ENCODE measurements around the gene GTF2F1. TPM values are rescaled to one million over a fixed set of nuclear protein-coding genes. Genes with fewer than 3 reads are reported as not detected.

The GTF2F1 gene
- total RNA-seq, 2 experiments from 2014 or later, result 75.5 to 79.8 TPM

DNA sequence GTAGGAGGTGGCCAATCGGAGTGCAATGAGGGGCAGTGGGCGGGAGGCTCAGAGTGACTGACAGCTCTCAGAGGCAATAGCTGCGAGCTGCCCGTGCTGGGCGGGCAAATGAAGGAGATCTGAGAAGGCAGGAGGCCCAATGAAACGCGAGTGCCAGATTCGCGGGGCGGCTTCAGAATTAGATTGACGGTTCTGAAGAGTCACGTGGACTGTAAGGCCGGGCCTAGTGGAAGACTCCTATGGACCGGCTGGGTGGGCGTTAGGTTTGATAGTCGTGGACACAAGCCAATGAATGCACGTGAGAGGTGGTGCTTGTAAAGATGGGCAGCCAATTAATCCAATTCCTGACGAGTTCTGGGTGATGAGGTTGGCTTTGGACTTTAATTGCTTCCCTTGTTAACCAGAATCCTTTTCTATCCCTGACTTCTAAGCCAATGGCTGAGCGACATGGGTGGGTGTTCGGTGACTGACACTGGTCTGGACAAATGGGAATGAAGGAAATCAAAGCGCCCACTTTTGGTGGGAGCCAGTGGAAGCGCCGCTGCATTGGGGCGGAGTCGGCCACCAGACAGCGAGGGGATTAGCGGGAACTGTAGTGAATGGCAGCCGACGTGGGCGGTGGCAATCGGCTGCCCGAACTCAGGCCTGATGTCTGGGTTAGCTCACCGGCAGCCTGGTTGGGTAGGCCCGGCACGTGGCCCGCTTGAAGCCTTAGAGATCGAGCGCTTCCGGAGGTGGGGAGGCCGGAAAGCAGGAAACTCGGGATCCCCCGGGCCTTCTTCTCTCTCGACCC lies 32.2 kb upstream of the GTF2F1 start:
- H3K27me3 Mint-ChIP-seq, result no peaks in the 10 kb centered on the region
- H3K4me3 Mint-ChIP-seq, result peak overlapping the region; percentile 71
- H3K4me1 Mint-ChIP-seq, result peaks cover 40% of the 10 kb centered on the region
- H3K27ac Mint-ChIP-seq, result peak overlapping the region; percentile 80
- ChIA-PET POLR2A (interaction anchor here (0.6 to 2.4 kb wide), 17 partner anchors 9 to 734 kb away, joined by 3 to 18 read pairs (median 4); partner anchors contain the start of genes ALKBH7, CLPP, DENND1C and GTF2F1), CTCF (interaction anchor here (0.8 to 1.8 kb wide), 6 partner anchors 14 to 438 kb away, joined by 3 to 6 read pairs (median 4); partner anchors contain the start of gene ALKBH7)
- H3K36me3 Mint-ChIP-seq (ENCODE audit: low read depth), result peaks cover 31% of the 10 kb centered on the region
- peak; percentile 100 for DNase-seq
- H3K9me3 Mint-ChIP-seq, result no peaks in the 10 kb centered on the region

- ChIA-PET CTCF (interaction anchor here (0.8 to 1.8 kb wide), 6 partner anchors 14 to 439 kb away, joined by 3 to 6 read pairs (median 4); partner anchors contain the start of gene ALKBH7), POLR2A (interaction anchor here (0.8 to 2.4 kb wide), 17 partner anchors 8 to 733 kb away, joined by 3 to 18 read pairs (median 4); partner anchors contain the start of genes ALKBH7, CLPP, DENND1C and GTF2F1)
- Mint-ChIP-seq H3K9me3 (no peaks in the 10 kb centered on the region), H3K27me3 (no peaks in the 10 kb centered on the region), H3K36me3 (ENCODE audit: low read depth) (peaks cover 37% of the 10 kb centered on the region), H3K4me1 (peaks cover 37% of the 10 kb centered on the region), H3K4me3 (peak within 1 kb of the TSS; percentile 88), H3K27ac (peak within 1 kb of the TSS; percentile 80)
- no peak for DNase-seq
Observed at GRCh38 chr19:6424195-6424938, 31.4 kb upstream of the GTF2F1 start, which contains the start of gene KHSRP. KHSRP (minus strand) TSS chr19:6424811; CDS start chr19:6424701, 110 bp downstream.

DNA sequence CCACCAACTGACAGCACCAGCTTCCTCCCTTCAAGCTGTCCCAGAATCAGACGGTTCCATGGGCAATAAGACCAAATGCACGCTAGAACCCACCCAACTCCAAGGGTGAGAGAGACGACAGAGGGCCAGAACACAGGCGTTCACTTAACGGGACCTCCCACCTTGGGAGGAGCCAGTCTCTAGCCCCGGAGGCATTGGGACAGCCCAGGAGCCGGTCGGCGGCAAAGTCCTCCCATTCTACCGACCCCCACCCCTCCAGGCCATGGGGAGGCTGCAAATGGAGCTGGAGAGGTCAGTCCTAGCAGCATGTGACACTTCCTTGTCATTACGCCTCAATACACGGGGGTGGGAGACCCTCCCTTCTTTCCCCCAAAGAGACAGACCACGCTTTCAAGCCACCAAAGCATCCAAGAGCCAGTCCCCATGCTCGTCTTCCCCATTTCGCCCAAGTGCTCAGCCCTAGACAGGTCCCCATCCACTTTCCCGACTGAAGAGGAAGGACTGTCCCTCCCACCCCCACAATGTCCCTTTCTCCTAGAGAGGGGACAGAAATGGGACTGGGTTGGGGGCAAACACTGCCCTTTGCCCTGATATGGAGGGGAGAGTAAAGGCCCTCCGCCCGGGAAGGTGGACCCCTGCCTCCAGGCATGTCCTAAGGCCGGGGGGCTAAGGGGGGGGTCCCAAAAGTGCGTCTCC lies 30.7 kb upstream of the GTF2F1 start:
- Mint-ChIP-seq H3K36me3 (ENCODE audit: low read depth) (peaks cover 45% of the 10 kb centered on the region), H3K27ac (peak overlapping the region; percentile 78), H3K27me3 (no peaks in the 10 kb centered on the region), H3K4me1 (peaks cover 37% of the 10 kb centered on the region), H3K4me3 (peak overlapping the region; percentile 88), H3K9me3 (no peaks in the 10 kb centered on the region)
- POLR2A ChIA-PET, result interaction anchor here (1.0 to 2.4 kb wide), 4 partner anchors 12 to 59 kb away, joined by 4 to 16 read pairs (median 8); partner anchors contain the start of genes GTF2F1 and SLC25A41
- CTCF ChIA-PET, result no interaction called here
- DNase-seq, result peak; percentile 54

GRCh38 chr19:6421075-6422014 lies 28.4 kb upstream of the GTF2F1 start:
- Mint-ChIP-seq H3K4me3 (no peak overlapping the region), H3K36me3 (ENCODE audit: low read depth) (peaks cover 65% of the 10 kb centered on the region), H3K27me3 (no peaks in the 10 kb centered on the region), H3K9me3 (no peaks in the 10 kb centered on the region), H3K27ac (no peak overlapping the region), H3K4me1 (peaks cover 33% of the 10 kb centered on the region)
- CTCF ChIA-PET, result no interaction called here
- POLR2A ChIA-PET, result interaction anchor here (0.8 to 1.2 kb wide), 2 partner anchors 48 to 60 kb away, joined by 3 read pairs; partner anchors contain the start of gene DENND1C
- no peak for DNase-seq

- no peak overlapping the region for H3K4me3 Mint-ChIP-seq
- H3K9me3 Mint-ChIP-seq, result no peaks in the 10 kb centered on the region
- H3K4me1 Mint-ChIP-seq, result peaks cover 21% of the 10 kb centered on the region
- DNase-seq, result no peak
- no peak overlapping the region for H3K27ac Mint-ChIP-seq
- ChIA-PET CTCF (no interaction called here), POLR2A (no interaction called here)
- peaks cover 77% of the 10 kb centered on the region for H3K36me3 Mint-ChIP-seq (ENCODE audit: low read depth)
- no peaks in the 10 kb centered on the region for H3K27me3 Mint-ChIP-seq
Observed at GRCh38 chr19:6418562-6418932, 25.6 kb upstream of the GTF2F1 start.

DNA sequence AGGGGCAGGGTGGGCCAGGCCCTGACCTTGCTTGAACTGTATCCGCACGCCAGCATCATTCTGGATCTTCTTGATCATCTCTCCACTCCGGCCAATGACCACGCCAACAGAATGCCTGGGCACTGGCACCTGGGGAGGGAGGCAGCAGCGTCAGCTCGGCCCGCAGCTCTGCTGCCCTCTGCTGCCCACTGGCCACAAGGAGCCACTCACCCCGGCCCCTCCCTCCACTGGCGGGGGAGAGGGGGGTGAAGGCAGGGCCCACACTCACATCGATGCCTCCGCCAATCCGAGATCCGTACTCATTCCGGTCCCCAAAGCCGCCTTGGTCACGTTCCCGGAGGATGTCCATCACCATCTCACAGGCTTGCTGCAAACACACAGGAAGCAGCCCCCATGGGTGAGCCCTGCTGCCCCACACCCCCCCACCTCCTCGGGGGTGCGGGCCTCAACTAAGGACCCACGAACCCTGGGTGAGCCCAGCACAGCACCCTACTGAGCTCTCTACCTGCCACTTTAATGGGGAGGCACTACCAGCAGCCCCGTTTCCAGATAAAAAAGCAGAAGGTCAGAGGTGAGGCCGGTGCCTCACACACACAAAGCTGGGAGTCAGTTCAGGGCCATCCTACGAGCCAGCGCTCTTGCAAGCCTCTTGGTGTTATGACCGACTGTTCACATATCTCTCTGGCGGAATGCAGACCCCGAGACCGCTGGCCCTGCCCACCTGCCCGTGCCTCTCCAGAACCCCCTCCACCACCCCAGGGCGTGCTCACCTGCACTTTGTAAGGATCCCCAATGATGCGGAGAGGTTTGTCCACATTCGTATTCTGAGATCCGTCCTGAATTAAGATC lies 25.0 kb upstream of the GTF2F1 start:
- CTCF ChIA-PET, result no interaction called here
- H3K4me3 Mint-ChIP-seq, result no peak overlapping the region
- H3K4me1 Mint-ChIP-seq, result peaks cover 15% of the 10 kb centered on the region
- POLR2A ChIA-PET, result no interaction called here
- H3K9me3 Mint-ChIP-seq, result no peaks in the 10 kb centered on the region
- no peaks in the 10 kb centered on the region for H3K27me3 Mint-ChIP-seq
- H3K36me3 Mint-ChIP-seq (ENCODE audit: low read depth), result peaks cover 71% of the 10 kb centered on the region
- no peak for DNase-seq
- no peak overlapping the region for H3K27ac Mint-ChIP-seq

GRCh38 chr19:6416658-6417405 lies 23.9 kb upstream of the GTF2F1 start:
- CTCF ChIA-PET, result no interaction called here
- POLR2A ChIA-PET, result interaction anchor here (1.2 kb wide), 1 partner anchor 8 kb away, joined by 3 read pairs; the partner anchor contains the start of gene KHSRP
- Mint-ChIP-seq H3K9me3 (no peaks in the 10 kb centered on the region), H3K4me3 (no peak overlapping the region), H3K4me1 (peaks cover 5% of the 10 kb centered on the region), H3K36me3 (ENCODE audit: low read depth) (peaks cover 63% of the 10 kb centered on the region), H3K27ac (no peak overlapping the region), H3K27me3 (no peaks in the 10 kb centered on the region)
- no peak for DNase-seq

- Mint-ChIP-seq H3K4me1 (peaks cover 2% of the 10 kb centered on the region), H3K36me3 (ENCODE audit: low read depth) (peaks cover 54% of the 10 kb centered on the region), H3K27ac (no peak overlapping the region), H3K27me3 (no peaks in the 10 kb centered on the region), H3K9me3 (no peaks in the 10 kb centered on the region), H3K4me3 (no peak overlapping the region)
- DNase-seq, result no peak
- POLR2A ChIA-PET, result interaction anchor here (1.2 kb wide), 1 partner anchor 9 kb away, joined by 3 read pairs; the partner anchor contains the start of gene KHSRP
- CTCF ChIA-PET, result no interaction called here
Observed at GRCh38 chr19:6415591-6416190, 22.7 kb upstream of the GTF2F1 start.

DNA sequence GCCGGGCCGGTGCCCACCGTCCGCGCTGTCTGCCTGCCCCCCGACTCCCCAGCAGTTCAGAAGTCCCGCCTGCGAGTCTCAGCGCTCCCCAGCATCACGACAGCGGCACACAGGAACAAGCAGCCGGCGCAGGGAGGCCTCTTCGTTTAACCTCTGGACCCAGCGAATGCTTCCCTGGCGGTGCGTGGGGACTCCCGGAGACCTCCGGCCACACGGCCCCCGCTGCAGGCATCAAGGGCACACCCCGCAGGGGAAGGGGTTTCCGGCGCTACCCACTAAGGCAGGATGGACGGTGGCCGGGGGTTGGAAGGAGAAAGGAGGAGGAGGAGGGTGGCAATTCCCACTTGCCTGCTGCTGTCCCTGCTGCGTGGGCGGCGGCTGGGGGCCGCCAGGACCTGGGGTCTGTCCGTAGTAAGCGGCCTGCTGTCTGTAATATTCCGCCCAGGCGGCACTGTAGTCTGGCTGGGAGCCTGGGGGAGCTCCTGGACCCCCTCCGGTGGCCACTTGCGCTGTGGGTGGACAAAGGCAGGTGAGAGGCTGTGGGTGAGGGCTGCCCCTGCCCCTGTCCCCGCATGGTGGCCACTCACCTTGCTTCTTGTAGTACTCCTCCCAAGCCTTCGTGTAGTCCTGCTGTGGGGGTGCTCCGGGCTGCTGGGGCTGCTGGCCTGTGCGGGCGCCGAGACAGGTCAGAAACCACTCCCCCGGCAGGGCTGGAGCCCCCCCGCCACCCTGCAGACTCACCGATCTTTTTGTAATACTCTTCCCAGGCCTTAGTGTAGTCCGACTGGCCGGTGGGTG lies 22.0 kb upstream of the GTF2F1 start:
- no peak for DNase-seq
- no peak overlapping the region for H3K27ac Mint-ChIP-seq
- no peaks in the 10 kb centered on the region for H3K4me1 Mint-ChIP-seq
- CTCF ChIA-PET, result no interaction called here
- no peaks in the 10 kb centered on the region for H3K27me3 Mint-ChIP-seq
- H3K4me3 Mint-ChIP-seq, result no peak overlapping the region
- H3K36me3 Mint-ChIP-seq (ENCODE audit: low read depth), result peaks cover 47% of the 10 kb centered on the region
- no peaks in the 10 kb centered on the region for H3K9me3 Mint-ChIP-seq
- POLR2A ChIA-PET, result interaction anchor here (1.2 kb wide), 1 partner anchor 10 kb away, joined by 3 read pairs; the partner anchor contains the start of gene KHSRP
